K562 (cell line): Measurements from ENCODE around the gene EXOSC9. TPM values are rescaled to one million over a fixed set of nuclear protein-coding genes. Genes with fewer than 3 reads are reported as not detected.

Source experiments
- ARID3A ChIP-seq: IDR thresholded peaks from 2 replicates; pipeline ENCODE4 v1.6.1; 2012; ENCODE audit warnings: low read depth, low read length, improper control_type of control experiment, borderline replicate concordance
- BRD9 ChIP-seq: fragments of 450-650 bp; IDR thresholded peaks from 2 replicates; pipeline ENCODE4 v1.6.1; 2018; ENCODE audit warnings: low read depth; ENCODE audit not compliant: partially characterized antibody
- CHD1 ChIP-seq: fragments of 200-600 bp; sonication (generic); IDR thresholded peaks from one replicate; pipeline ENCODE4 v1.6.1; 2012; ENCODE audit warnings: mild to moderate bottlenecking, moderate library complexity, low read length, inconsistent platforms
- DIDO1 ChIP-seq: fragments of 450-650 bp; IDR thresholded peaks from 2 replicates; pipeline ENCODE4 v1.6.1; 2016; ENCODE audit warnings: low read depth, missing biosample characterization, missing genetic modification characterization
- HNRNPH1 ChIP-seq: fragments of 200-400 bp; formaldehyde crosslinking; optimal IDR thresholded peaks from 2 replicates; pipeline ENCODE3; 2017; ENCODE audit warnings: low read depth, mild to moderate bottlenecking, low read length, moderate library complexity
- MCM7 ChIP-seq, 2 experiments: fragments of 450-650 bp; IDR thresholded peaks; 2 replicates each; pipeline ENCODE4 v1.6.1; 2016 to 2018
- NR2C2 ChIP-seq, 2 experiments: fragments of 200-800 bp in 1 of 2; sonication (Bioruptor generic) in 1 of 2; sonication (generic) in 1 of 2; formaldehyde crosslinking in 1 of 2; IDR thresholded peaks; 2 replicates each; pipeline versions ENCODE4 v1.6.1 to v1.8.0; 2016 to 2022; ENCODE audit warnings: mild to moderate bottlenecking in 1 of 2, missing compliant biosample characterization in 1 of 2, missing genetic modification characterization in 1 of 2, missing genetic modification reagents in 1 of 2
- POLR2A ChIP-seq: fragments of 450-650 bp; conservative IDR thresholded peaks from 2 replicates; pipeline ENCODE4 v1.6.1; 2016
- POLR2H ChIP-seq: IDR thresholded peaks from 2 replicates; pipeline ENCODE4 v1.6.1; 2016; ENCODE audit warnings: missing genetic modification characterization, low read depth, mild to moderate bottlenecking, control low read depth, missing compliant biosample characterization, moderate library complexity
- PPARD ChIP-seq: fragments of 250-450 bp; sonication (Bioruptor Pico); IDR thresholded peaks from 2 replicates; pipeline ENCODE4 v1.8.0; 2022; ENCODE audit warnings: inconsistent platforms, mild to moderate bottlenecking, moderate library complexity
- RBBP5 ChIP-seq: fragments of 200-600 bp; sonication (generic); IDR thresholded peaks from 2 replicates; pipeline ENCODE4 v1.6.1; 2012; ENCODE audit warnings: borderline replicate concordance, mild to moderate bottlenecking, low read length, control low read depth, inconsistent platforms; ENCODE audit not compliant: insufficient read depth, poor library complexity, severe bottlenecking
- RUNX1 ChIP-seq: sonication (generic); IDR thresholded peaks from 2 replicates; pipeline ENCODE4 v1.6.1; 2016; ENCODE audit warnings: antibody characterized with exemption, low read depth
- SMC3 ChIP-seq: conservative IDR thresholded peaks from 2 replicates; pipeline ENCODE4 v1.6.1; 2011; ENCODE audit warnings: low read depth, low read length, improper control_type of control experiment; ENCODE audit not compliant: insufficient read depth
- SP1 ChIP-seq: sonication (generic); formaldehyde crosslinking; IDR thresholded peaks from 2 replicates; pipeline ENCODE4 v1.8.1; 2022; ENCODE audit warnings: mild to moderate bottlenecking, missing genetic modification reagents
- VEZF1 ChIP-seq: fragments of 200-800 bp; sonication (Bioruptor generic); IDR thresholded peaks from 2 replicates; pipeline ENCODE4 v1.6.1; 2017; ENCODE audit warnings: missing genetic modification characterization, missing compliant biosample characterization
- ZNF12 ChIP-seq: sonication (generic); formaldehyde crosslinking; IDR thresholded peaks from 2 replicates; pipeline ENCODE4 v1.4.0; 2020; ENCODE audit warnings: mild to moderate bottlenecking, missing genetic modification reagents
- ZNF217 ChIP-seq: sonication (generic); formaldehyde crosslinking; IDR thresholded peaks from 2 replicates; pipeline ENCODE4 v1.8.0; 2022; ENCODE audit warnings: mild to moderate bottlenecking, missing genetic modification reagents
- ZNF282 ChIP-seq: sonication (generic); formaldehyde crosslinking; IDR thresholded peaks from 2 replicates; pipeline ENCODE4 v1.8.1; 2023; ENCODE audit warnings: missing genetic modification reagents
- ZNF778 ChIP-seq: fragments of 450-650 bp; formaldehyde crosslinking; IDR thresholded peaks from 2 replicates; pipeline ENCODE4 v1.4.0; 2020; ENCODE audit warnings: mild to moderate bottlenecking, moderate library complexity
- polyA plus RNA-seq, 8 experiments: library from polyadenylated mRNA; depleted of rRNA in 4 of 8; stranded (reverse) in 5 of 8; unstranded in 3 of 8; fragments of >200 nt; fragmentation: Nextera tagmentation in 2 of 8; fragmentation: Illumina TruSeq in 1 of 8; extraction: Ambion mirVana in 2 of 8; extraction: Trizol in 1 of 8; gene quantifications; 2 replicates each; pipeline versions ENCODE4 v1.2.1 to v1.2.3, GENCODE V29; 2011 to 2014; ENCODE audit warnings: inconsistent platforms in 1 of 8, missing spikeins in 1 of 8
- total RNA-seq, 7 experiments: library from RNA; depleted of rRNA in 6 of 7; stranded (reverse); fragments of >200 nt in 6 of 7; fragmentation: Illumina TruSeq in 2 of 7; extraction: Trizol in 2 of 7; gene quantifications; 2 replicates each; pipeline versions ENCODE4 v1.2.1 to v1.2.3, GENCODE V29; 2011 to 2021; ENCODE audit warnings: low replicate concordance in 1 of 7
- TF ChIP-seq, protein P1 (sequence below), 2 experiments: fragments of 150-350 bp in 1 of 2; IDR thresholded peaks; 2 replicates each; pipeline ENCODE4 v1.6.1; 2012 to 2016; ENCODE audit warnings: low read depth in 2 of 2, low read length in 2 of 2, mild to moderate bottlenecking in 1 of 2, moderate library complexity in 1 of 2
- TF ChIP-seq, protein P2 (sequence below): sonication (generic); formaldehyde crosslinking; IDR thresholded peaks from 2 replicates; pipeline ENCODE4 v1.8.0; 2022; ENCODE audit warnings: mild to moderate bottlenecking, missing genetic modification reagents

EXOSC9 gene
- total and polyA plus RNA-seq, 9 of the 15 experiments (the other 6 are each of a cell fraction or from before 2014, with no cell fraction given), result 64.7 to 166 (median 115) TPM

DNA sequence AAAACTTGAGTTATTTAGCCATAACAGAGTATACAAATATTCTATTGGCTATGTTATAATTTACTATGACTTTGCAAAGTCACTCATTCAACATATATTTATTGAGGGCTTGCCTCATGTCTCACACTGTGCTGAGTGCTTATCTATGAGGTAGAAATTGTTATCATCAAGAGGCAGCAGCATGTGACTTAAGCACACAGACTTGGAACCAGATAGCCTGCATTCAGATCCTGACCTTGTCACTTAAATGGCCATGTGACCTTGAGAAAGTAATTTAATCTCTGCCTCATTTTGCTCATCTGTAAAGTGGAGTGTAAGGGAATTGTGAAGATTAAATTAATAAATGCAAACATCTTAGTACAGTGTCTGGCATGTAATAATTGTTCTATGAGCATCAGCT lies 10.1 kb upstream of the EXOSC9 start (continued):
- TF ChIP-seq ARID3A (peak; percentile 86; the same call in 1 of the 2 replicates), ZNF12 (CRISPR knock-in tag) (no peak), DIDO1 (no peak), MCM7 (IDR thresholded peaks at IDR 0.05) (no peak), RBBP5 (no peak), SP1 (CRISPR knock-in tag) (peak; percentile 48), POLR2H (tag) (no peak), ZNF217 (CRISPR knock-in tag) (no peak), ZNF778 (no peak), BRD9 (peak; percentile 29), SMC3 (no peak), ZNF282 (CRISPR knock-in tag) (no peak), HNRNPH1 (no peak), RUNX1 (no peak), PPARD (CRISPR knock-in tag) (no peak), CHD1 (no peak), VEZF1 (no peak; the same call in 1 of the 2 replicates), POLR2A (no peak), NR2C2 (CRISPR knock-in tag; IDR thresholded peaks at IDR 0.05) (no peak), NR2C2 (tag; IDR thresholded peaks at IDR 0.05) (peak; percentile 44; the same call in 1 of the 2 replicates)
- TF ChIP-seq, protein P1, sequence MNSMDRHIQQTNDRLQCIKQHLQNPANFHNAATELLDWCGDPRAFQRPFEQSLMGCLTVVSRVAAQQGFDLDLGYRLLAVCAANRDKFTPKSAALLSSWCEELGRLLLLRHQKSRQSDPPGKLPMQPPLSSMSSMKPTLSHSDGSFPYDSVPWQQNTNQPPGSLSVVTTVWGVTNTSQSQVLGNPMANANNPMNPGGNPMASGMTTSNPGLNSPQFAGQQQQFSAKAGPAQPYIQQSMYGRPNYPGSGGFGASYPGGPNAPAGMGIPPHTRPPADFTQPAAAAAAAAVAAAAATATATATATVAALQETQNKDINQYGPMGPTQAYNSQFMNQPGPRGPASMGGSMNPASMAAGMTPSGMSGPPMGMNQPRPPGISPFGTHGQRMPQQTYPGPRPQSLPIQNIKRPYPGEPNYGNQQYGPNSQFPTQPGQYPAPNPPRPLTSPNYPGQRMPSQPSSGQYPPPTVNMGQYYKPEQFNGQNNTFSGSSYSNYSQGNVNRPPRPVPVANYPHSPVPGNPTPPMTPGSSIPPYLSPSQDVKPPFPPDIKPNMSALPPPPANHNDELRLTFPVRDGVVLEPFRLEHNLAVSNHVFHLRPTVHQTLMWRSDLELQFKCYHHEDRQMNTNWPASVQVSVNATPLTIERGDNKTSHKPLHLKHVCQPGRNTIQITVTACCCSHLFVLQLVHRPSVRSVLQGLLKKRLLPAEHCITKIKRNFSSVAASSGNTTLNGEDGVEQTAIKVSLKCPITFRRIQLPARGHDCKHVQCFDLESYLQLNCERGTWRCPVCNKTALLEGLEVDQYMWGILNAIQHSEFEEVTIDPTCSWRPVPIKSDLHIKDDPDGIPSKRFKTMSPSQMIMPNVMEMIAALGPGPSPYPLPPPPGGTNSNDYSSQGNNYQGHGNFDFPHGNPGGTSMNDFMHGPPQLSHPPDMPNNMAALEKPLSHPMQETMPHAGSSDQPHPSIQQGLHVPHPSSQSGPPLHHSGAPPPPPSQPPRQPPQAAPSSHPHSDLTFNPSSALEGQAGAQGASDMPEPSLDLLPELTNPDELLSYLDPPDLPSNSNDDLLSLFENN (IDR thresholded peaks at IDR 0.05; ENCODE audit: low read depth in 2 of 2, low read length in 2 of 2), result peak in 1 of 2 experiments; percentile 87; a peak in 1 of 4 replicates
- TF ChIP-seq, protein P2, sequence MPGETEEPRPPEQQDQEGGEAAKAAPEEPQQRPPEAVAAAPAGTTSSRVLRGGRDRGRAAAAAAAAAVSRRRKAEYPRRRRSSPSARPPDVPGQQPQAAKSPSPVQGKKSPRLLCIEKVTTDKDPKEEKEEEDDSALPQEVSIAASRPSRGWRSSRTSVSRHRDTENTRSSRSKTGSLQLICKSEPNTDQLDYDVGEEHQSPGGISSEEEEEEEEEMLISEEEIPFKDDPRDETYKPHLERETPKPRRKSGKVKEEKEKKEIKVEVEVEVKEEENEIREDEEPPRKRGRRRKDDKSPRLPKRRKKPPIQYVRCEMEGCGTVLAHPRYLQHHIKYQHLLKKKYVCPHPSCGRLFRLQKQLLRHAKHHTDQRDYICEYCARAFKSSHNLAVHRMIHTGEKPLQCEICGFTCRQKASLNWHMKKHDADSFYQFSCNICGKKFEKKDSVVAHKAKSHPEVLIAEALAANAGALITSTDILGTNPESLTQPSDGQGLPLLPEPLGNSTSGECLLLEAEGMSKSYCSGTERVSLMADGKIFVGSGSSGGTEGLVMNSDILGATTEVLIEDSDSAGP (CRISPR knock-in tag), result no peak
